ENCODE measurements around the gene ANTXRL. TPM values are rescaled to one million over a fixed set of nuclear protein-coding genes. Genes with fewer than 3 reads are reported as not detected.
"Not testable (repeated sequence)": the region's sequence is repeated elsewhere in the genome, so short reads cannot be mapped to it uniquely, and the experiment has no call there.

The ANTXRL gene
- total RNA-seq, 1 donor from 2014 or later, result not detected

DNA sequence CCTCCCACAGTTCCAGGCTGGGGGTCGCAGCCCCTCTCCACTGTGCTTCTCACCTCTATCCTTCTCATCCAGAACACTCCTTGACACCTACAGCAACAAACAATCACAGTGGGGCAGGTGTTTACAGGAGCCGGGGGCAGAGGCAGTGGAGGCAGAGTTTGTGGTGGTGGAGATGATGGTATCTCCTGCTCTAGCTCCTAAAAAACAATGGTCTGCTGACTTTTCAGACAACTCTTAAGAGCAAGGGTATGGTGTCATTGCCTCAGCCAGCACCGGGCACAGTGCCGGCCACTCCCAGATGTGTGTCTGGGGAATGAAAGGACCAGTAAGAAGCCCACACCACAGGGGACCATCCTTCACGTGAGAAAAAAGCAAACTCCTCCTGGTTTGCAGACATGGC, 36.3 kb upstream of the ANTXRL start:
- H3K36me3 Mint-ChIP-seq (ENCODE audit: low read depth), result peaks cover 11% of the 10 kb centered on the region
- no peaks in the 10 kb centered on the region for H3K9me3 Mint-ChIP-seq
- H3K4me1 Mint-ChIP-seq (ENCODE audit: low read depth), result no peaks in the 10 kb centered on the region
- no peaks in the 10 kb centered on the region for H3K27me3 Mint-ChIP-seq (ENCODE audit: insufficient read depth)
- no peak overlapping the region for H3K4me3 Mint-ChIP-seq
- no peak overlapping the region for H3K27ac Mint-ChIP-seq
- DNase-seq (ENCODE audit: low spot score), result no peak
- intact Hi-C loops (cut with micrococcal nuclease), result loop anchor here (10.0 kb wide), 1 partner anchor 1016 kb away; no protein-coding TSS in a partner anchor

DNA sequence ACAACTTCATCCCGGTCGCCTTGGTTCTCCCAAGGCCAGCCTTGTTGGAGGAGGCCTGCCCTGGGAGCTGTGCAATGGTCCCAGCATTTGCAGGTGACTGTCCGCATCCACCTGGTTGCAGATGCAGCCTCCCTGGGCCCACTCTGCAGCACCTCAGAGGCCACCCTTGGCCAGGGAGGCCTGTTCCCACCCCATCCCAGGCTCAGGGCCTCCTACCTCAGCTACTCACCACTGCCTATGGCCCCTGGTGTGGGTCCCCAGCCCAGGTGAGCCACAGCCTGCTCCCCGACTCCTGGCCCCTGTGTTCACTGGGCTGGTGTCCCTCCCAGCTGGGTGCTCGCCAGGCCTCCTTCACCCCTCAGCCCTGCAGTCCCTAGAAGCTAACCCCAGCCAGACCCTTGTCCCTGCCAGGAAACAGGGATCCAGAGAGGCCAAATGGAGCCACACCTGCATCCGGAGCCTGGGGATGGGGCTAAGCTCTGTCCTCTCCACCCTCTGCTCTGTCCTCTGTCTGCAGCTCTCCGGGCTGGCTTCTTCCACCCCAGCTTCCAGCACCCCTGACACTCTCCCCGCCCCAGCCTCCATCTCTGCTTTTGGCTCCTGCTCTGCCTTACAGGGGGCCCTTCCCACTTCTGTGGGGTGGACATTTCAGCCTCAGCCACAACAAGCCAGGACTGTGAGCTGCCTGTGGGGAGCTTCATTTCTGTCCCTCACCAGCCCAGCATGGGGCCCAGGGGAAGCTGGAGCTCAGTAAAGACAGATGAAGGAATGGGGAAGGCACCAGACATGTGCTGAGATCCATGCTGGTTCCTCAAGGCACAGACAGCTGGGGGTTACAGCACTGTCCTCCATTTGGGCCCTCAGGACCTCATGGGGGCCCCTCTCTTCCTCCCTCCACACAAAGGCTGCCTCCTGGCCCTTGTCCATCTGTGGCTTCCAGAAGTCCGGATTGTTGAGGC, 35.6 kb upstream of the ANTXRL start:
- no peak overlapping the region for H3K27ac Mint-ChIP-seq
- intact Hi-C loops (cut with micrococcal nuclease), result loop anchor here (10.0 kb wide), 1 partner anchor 1016 kb away; no protein-coding TSS in a partner anchor
- no peak overlapping the region for H3K4me3 Mint-ChIP-seq
- peaks cover 12% of the 10 kb centered on the region for H3K36me3 Mint-ChIP-seq (ENCODE audit: low read depth)
- no peak for DNase-seq (ENCODE audit: low spot score)
- H3K27me3 Mint-ChIP-seq (ENCODE audit: insufficient read depth), result no peaks in the 10 kb centered on the region
- no peaks in the 10 kb centered on the region for H3K9me3 Mint-ChIP-seq
- peaks cover 4% of the 10 kb centered on the region for H3K4me1 Mint-ChIP-seq (ENCODE audit: low read depth)

DNA sequence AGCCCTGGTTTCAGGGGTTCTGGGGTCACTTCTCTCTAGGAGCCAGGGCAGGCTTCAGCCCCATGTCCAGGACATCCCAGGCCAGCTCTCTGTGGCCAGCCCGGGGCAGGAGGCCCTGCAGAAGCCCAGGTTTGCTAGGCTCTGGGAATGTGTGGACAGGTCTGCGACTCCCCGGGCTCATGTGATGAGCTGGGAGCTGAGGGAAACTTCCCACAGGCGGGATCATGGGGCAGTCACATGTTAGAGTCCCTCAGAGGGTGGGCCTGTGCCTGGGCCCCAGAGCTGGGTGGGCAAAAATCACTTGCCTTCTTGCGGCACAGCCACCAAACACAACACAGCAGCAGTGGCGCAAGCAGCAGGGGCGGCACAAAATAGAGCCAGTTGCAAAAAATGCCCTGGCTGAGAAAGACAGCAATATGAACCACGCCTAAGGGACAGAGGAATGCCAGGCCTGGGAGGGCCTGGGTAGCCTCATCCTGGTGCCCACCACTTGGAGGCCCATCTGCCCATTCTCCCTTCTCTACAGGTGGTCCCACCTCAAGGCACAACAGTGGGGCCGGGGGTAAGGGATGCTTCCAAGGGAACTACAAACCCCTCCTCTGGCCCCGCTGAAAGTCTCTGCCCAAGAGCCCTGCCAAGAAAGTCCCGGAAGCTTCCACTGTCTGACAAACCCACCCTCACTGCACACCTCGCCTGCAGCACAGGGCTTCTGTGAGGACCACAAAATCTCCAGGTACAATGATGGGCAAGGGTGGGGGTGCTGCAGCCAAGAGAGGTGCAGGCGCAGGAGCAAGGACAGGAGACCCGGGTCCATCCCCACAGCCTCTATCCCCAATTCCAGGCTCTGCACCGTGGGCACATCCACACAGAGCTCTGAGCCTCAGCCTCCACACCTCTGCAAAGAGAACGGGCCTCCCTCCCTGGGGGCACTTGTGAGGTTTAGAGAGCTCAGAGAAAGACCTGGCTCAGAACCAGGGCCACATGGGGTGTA, 34.6 kb upstream of the ANTXRL start:
- peaks cover 5% of the 10 kb centered on the region for H3K4me1 Mint-ChIP-seq (ENCODE audit: low read depth)
- intact Hi-C loops (cut with micrococcal nuclease), result loop anchor here (10.0 kb wide), 1 partner anchor 1017 kb away; no protein-coding TSS in a partner anchor

DNA sequence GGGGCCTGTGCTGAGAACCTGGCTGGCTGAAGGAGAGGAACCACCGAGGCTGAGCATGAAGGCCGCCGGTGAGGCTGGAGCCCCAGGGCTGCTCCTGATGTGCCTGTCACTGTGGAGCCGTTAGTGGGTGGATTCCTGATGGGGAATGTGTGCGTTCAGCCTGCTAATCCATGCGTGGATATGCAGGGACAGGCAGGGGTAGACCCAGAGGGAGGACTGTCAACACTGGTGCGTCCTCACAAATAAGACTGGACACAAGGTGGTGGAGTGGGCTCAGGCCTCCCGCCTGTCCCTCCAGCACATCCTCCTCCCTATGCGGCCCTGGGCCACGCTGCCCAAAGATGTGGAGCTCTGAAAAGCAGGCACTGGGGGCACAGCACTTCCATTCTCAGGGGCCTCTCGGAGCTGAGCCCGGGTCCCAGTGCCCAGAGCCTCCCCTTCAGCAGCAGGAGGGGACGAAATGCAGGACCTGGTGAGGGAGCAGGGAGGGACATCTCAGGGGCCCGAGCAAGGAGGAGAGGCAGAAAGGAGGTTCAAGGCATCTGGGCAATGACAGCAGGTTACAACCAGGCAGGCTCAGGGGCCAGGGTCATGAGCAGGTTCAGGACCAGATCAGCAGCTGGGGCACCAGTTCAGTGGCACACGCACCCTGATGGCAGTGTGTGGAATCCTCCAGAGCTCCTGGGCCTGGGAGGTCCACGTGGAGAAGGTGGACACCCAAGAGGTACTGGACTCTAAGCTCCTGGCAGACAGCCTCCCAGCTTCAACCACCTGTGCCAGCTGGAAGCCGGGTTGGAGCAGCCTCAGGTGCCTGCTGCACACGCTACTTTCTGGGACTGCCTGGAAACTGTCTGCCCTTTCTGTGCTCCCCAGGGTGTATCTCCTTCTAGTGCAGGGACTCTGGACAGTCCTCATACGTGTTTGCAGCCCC, 33.5 kb upstream of the ANTXRL start:
- DNase-seq (ENCODE audit: low spot score), result no peak
- H3K27me3 Mint-ChIP-seq (ENCODE audit: insufficient read depth), result no peaks in the 10 kb centered on the region
- no peak overlapping the region for H3K4me3 Mint-ChIP-seq
- no peaks in the 10 kb centered on the region for H3K9me3 Mint-ChIP-seq
- H3K36me3 Mint-ChIP-seq (ENCODE audit: low read depth), result peaks cover 18% of the 10 kb centered on the region
- intact Hi-C loops (cut with micrococcal nuclease), result loop anchor here (10.0 kb wide), 1 partner anchor 1019 kb away; no protein-coding TSS in a partner anchor
- no peak overlapping the region for H3K27ac Mint-ChIP-seq
- H3K4me1 Mint-ChIP-seq (ENCODE audit: low read depth), result peaks cover 5% of the 10 kb centered on the region

More for the DNA sequence above, 34.6 kb upstream of the ANTXRL start:
- no peaks in the 10 kb centered on the region for H3K27me3 Mint-ChIP-seq (ENCODE audit: insufficient read depth)
- no peak overlapping the region for H3K4me3 Mint-ChIP-seq
- no peaks in the 10 kb centered on the region for H3K9me3 Mint-ChIP-seq
- H3K36me3 Mint-ChIP-seq (ENCODE audit: low read depth), result peaks cover 16% of the 10 kb centered on the region
- H3K27ac Mint-ChIP-seq, result no peak overlapping the region
- no peak for DNase-seq (ENCODE audit: low spot score)

DNA sequence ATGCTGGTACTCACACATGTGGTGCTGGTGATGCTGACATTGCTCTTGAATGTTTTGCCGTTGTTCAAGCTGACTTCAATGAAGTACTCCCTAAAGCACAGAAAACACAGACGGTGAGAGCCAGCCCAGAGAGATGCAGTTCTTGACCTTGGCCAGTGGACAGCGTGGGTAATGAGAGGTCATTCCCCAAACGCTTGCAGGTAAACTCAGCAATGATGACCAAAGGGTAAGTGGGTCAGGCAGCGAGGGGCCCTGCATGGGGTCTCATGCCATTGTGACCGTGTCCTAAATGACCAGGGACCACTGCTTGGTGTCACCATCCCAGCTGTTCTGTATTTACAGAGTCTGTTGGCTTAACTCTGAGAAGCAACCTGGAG, 32.8 kb upstream of the ANTXRL start:
- DNase-seq (ENCODE audit: low spot score), result no peak
- Mint-ChIP-seq H3K9me3 (no peaks in the 10 kb centered on the region), H3K27me3 (ENCODE audit: insufficient read depth) (no peaks in the 10 kb centered on the region), H3K36me3 (ENCODE audit: low read depth) (peaks cover 22% of the 10 kb centered on the region), H3K4me1 (ENCODE audit: low read depth) (peaks cover 5% of the 10 kb centered on the region), H3K27ac (no peak overlapping the region), H3K4me3 (no peak overlapping the region)
- intact Hi-C loops (cut with micrococcal nuclease), result loop anchor here (10.0 kb wide), 1 partner anchor 1019 kb away; no protein-coding TSS in a partner anchor

DNA sequence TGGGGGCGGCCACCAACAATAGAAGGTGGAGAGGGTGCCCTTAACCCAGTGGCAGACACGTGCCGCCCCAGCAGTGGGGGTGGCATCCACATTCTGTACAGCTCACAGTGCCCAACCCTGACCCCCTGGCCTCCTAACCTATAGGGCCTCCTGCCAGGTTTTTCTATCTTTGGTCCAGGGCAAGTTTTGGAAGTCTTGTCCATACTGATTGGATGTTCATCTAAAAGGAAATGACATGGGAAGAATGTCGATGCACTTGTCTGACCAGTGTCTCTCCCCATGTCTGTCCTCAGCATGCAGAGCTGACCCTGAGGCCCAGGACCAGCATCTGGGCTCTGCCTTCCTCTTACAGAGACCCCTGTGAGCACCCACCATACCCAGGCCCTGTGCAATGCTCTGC, 32.3 kb upstream of the ANTXRL start:
- H3K27me3 Mint-ChIP-seq (ENCODE audit: insufficient read depth), result no peaks in the 10 kb centered on the region
- H3K9me3 Mint-ChIP-seq, result no peaks in the 10 kb centered on the region

DNA sequence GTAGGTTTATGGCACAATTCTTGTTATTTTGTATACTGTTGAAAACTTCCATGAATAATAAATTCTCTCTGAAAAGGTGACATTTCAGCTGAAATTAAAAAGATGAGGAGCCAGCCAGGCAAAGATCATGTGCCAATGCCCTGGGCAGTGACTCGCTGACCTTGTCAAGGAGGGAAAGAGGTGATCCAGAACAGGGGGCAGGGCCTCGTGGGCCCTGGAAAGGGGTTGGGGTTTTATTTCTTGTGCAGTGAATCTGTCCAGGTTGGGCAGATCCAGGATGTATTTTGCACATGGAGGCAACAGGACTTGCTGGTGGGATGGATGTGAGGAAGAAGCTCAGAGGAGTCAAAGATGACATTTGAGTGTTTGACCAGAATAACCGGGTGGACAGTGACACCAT, 31.6 kb upstream of the ANTXRL start:
- H3K4me1 Mint-ChIP-seq (ENCODE audit: low read depth); H3K27ac Mint-ChIP-seq; H3K4me3 Mint-ChIP-seq; H3K27me3 Mint-ChIP-seq (ENCODE audit: insufficient read depth); DNase-seq (ENCODE audit: low spot score); H3K9me3 Mint-ChIP-seq: not testable (repeated sequence)
- H3K36me3 Mint-ChIP-seq (ENCODE audit: low read depth), result peaks cover 22% of the 10 kb centered on the region
- intact Hi-C loops (cut with micrococcal nuclease), result loop anchor here (10.0 kb wide), 1 partner anchor 1020 kb away; no protein-coding TSS in a partner anchor

More for the DNA sequence above, 32.3 kb upstream of the ANTXRL start:
- Mint-ChIP-seq H3K36me3 (ENCODE audit: low read depth) (peaks cover 22% of the 10 kb centered on the region), H3K27ac (peak overlapping the region; percentile 1), H3K4me1 (ENCODE audit: low read depth) (peaks cover 5% of the 10 kb centered on the region), H3K4me3 (no peak overlapping the region)
- intact Hi-C loops (cut with micrococcal nuclease), result loop anchor here (10.0 kb wide), 1 partner anchor 1020 kb away; no protein-coding TSS in a partner anchor
- no peak for DNase-seq (ENCODE audit: low spot score)

DNA sequence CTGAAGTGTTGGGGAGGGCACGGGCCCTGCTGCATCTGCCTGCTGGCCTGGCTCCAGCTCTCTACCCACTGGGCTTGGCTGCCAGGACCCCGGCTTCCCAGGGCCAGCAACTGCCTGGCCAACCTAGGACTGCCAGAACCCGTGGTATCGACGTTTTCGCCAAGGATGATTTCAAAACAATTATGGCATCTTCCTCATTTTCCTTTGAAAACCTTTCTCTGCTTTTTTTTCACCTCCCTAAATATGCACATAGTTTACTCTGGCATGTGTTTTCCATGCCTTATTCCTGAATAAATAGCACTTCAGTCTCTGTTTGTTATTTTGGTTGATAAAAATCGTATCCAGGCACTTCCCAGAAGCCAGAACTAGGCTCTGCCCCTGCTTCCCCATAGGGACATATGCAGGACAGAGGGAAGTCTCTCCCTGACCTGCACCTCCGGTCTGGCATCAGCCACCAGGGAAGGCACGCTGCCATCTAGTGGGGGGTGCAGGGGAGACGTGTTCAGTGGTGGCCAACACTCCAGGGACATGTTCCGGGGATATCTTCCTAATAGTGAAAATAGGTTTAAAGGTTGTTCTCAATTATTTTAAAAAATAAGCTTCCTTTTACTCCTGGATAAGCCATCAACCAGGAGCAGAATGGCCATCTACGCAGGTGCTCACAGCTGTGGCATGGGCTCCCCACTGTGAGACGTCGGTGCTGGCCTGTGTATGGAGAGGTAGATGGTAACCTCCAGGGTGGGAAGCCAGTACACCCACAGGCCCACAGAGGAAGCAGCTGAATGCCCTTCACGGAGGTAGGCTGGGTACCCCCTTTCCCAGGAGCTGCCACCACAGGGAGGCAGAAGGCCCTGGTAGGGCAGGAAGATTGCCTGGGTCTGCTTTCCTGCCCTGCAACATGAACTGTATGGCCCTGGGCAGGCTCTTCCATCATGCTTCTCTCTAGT, 30.7 kb upstream of the ANTXRL start:
- Mint-ChIP-seq H3K27ac (no peak overlapping the region), H3K4me3 (no peak overlapping the region), H3K36me3 (ENCODE audit: low read depth) (peaks cover 27% of the 10 kb centered on the region), H3K27me3 (ENCODE audit: insufficient read depth) (no peaks in the 10 kb centered on the region), H3K9me3 (no peaks in the 10 kb centered on the region), H3K4me1 (ENCODE audit: low read depth) (peaks cover 5% of the 10 kb centered on the region)
- intact Hi-C loops (cut with micrococcal nuclease), result loop anchor here (1.0 to 10.0 kb wide), 2 partner anchors 28 to 1021 kb away; no protein-coding TSS in a partner anchor
- DNase-seq (ENCODE audit: low spot score), result peak; percentile 21

DNA sequence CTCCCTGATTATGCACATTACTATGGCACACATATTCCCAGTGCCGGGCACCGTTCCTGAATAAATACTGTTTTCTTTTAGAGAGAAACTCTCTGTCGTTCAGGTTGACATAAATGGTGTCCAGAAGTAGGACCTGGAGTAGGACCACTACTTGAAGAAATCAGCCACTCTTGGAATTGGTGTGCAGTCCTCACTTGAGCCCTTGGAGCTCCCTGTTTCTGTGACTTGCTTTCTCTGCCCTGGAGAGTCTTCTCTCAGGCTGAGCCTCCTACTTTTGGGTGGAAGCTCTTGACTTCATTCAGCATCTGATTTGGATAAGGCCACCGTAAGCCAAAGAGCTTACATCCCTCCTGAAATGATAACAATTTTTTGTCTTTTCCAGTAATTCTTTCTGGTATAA, 29.7 kb upstream of the ANTXRL start:
- peaks cover 31% of the 10 kb centered on the region for H3K36me3 Mint-ChIP-seq (ENCODE audit: low read depth)
- intact Hi-C loops (cut with micrococcal nuclease), result loop anchor here (10.0 kb wide), 1 partner anchor 1022 kb away; no protein-coding TSS in a partner anchor

DNA sequence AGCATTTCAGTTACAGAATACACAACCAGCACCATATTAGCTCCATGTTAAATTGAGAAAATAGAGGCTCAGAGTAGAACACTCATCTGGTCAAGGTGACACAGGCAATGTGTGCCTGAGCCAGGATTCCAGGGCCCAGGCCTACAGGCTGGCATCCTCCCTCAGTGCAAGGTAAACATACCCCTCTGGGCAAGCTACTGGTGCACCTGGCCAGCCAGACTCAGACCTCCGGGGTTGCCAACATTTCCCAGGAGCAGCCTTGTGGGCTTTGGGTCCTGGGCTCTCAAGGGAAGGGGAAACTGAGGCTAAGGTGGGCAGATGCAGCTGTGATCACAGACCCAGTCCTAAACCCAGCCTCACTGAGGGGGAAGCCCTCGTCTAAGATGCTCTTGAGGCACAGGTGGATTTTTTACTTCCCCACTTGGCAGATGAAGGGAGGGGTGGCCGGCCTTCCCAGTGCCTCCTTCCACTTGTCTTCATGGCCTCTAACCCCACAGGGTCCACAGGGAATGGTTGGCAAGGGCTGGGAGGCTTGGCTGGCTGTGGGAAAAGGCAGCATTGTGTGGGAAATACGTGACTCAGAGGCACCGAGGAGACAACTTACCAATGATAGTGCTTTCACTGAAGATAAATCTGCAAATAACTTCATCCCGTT, 23.8 kb upstream of the ANTXRL start:
- peaks cover 20% of the 10 kb centered on the region for H3K36me3 Mint-ChIP-seq (ENCODE audit: low read depth)
- intact Hi-C loops (cut with micrococcal nuclease); H3K4me3 Mint-ChIP-seq; H3K4me1 Mint-ChIP-seq (ENCODE audit: low read depth); H3K27ac Mint-ChIP-seq; DNase-seq (ENCODE audit: low spot score); H3K9me3 Mint-ChIP-seq; H3K27me3 Mint-ChIP-seq (ENCODE audit: insufficient read depth): not testable (repeated sequence)

More for the DNA sequence above, 29.7 kb upstream of the ANTXRL start:
- no peaks in the 10 kb centered on the region for H3K27me3 Mint-ChIP-seq (ENCODE audit: insufficient read depth)
- peaks cover 5% of the 10 kb centered on the region for H3K4me1 Mint-ChIP-seq (ENCODE audit: low read depth)
- no peak overlapping the region for H3K27ac Mint-ChIP-seq
- no peaks in the 10 kb centered on the region for H3K9me3 Mint-ChIP-seq
- DNase-seq (ENCODE audit: low spot score), result no peak
- no peak overlapping the region for H3K4me3 Mint-ChIP-seq

Data from activated T-helper 1 cell treated with anti-CD3 and anti-CD28 coated beads, Interleukin-12 subunit alpha, Interleukin-12 subunit beta, Interleukin-2, Interleukin-4 antibody, amounts not matched to agents 30 ng/mL and 10 ng/mL and 1 ng/mL, durations not matched to agents 14 hours and 24 hours and 36 hours (primary cell).